Upper lobe of left lung (tissue), 6 donors: ENCODE data around the gene TTC28. TPM values are rescaled to one million over a fixed set of nuclear protein-coding genes. Genes with fewer than 3 reads are reported as not detected.
"Not testable (repeated sequence)": the region's sequence is repeated elsewhere in the genome, so short reads cannot be mapped to it uniquely, and the experiment has no call there.

Experiments used
- ATAC-seq, 2 donors: fragments of 200-7000 bp; cut with Tn5 transposase; one replicate each; pipeline ENCODE4 v1.9.1; 2022; ENCODE audit warnings: mild to moderate bottlenecking in 2 of 2, moderate library complexity in 2 of 2; ENCODE audit not compliant: low FRiP score in 2 of 2
- DNase-seq, 2 donors: peaks; one replicate each; pipeline ENCODE4 v3.0.0-alpha.2; 2019 to 2020
- H3K27ac ChIP-seq, 4 donors: fragments of 200-600 bp; sonication (generic); one replicate each; pipeline ENCODE4 v1.5.1; 2016 to 2019
- H3K27me3 ChIP-seq, 4 donors: fragments of 200-600 bp; sonication (generic); one replicate each; pipeline ENCODE4 v1.5.1; 2017 to 2019
- H3K36me3 ChIP-seq, 4 donors: fragments of 200-600 bp; sonication (generic); one replicate each; pipeline ENCODE4 v1.5.1; 2016 to 2019
- H3K4me1 ChIP-seq, 4 donors: fragments of 200-600 bp; sonication (generic); one replicate each; pipeline ENCODE4 v1.5.1; 2018 to 2019
- H3K4me3 ChIP-seq, 4 donors: fragments of 200-600 bp; sonication (generic); one replicate each; pipeline ENCODE4 v1.5.1; 2017 to 2019; ENCODE audit warnings: mild to moderate bottlenecking in 2 of 4, moderate library complexity in 1 of 4
- H3K9me3 ChIP-seq, 4 donors: fragments of 200-600 bp; sonication (generic); one replicate each; pipeline ENCODE4 v1.5.1; 2018 to 2019
- CTCF ChIP-seq, 6 experiments: fragments of 450-650 bp in 4 of 6; fragments of 200-600 bp in 2 of 6; sonication (generic) in 2 of 6; IDR thresholded peaks; one replicate each; pipeline ENCODE4 v1.5.1; 2016 to 2019; ENCODE audit warnings: antibody characterized with exemption in 6 of 6
- EP300 ChIP-seq, 4 donors: sonication (generic); formaldehyde crosslinking; IDR thresholded peaks; one replicate each; pipeline ENCODE4 v1.5.1; 2017; ENCODE audit warnings: antibody characterized with exemption in 4 of 4, control low read depth in 2 of 4
- POLR2A ChIP-seq, 4 donors: fragments of 450-650 bp; IDR thresholded peaks; one replicate each; pipeline ENCODE4 v1.5.1; 2016 to 2017; ENCODE audit warnings: antibody characterized with exemption in 4 of 4, mild to moderate bottlenecking in 2 of 4
- POLR2AphosphoS5 ChIP-seq, 2 donors: sonication (generic); formaldehyde crosslinking; IDR thresholded peaks; one replicate each; pipeline ENCODE4 v1.5.1; 2017; ENCODE audit warnings: antibody characterized with exemption in 2 of 2
- WGBS, 2 donors: methylation state at CpG; one replicate each; pipeline ENCODE4 v1.1.5; 2017 to 2018; 5-methylcytosine and 5-hydroxymethylcytosine counted together
- total RNA-seq, 6 donors: library from RNA; depleted of rRNA in 4 of 6; stranded (reverse); fragments of >200 nt in 4 of 6; gene quantifications; one replicate each; pipeline versions ENCODE4 v1.1.0 to v1.2.1, GENCODE V29; 2016 to 2021
- donor health status: DM: no; HTN: no; CAD: no; lungs with moderate emphysema.
- donor health status: DM: no; HTN: yes; CAD: no; lungs with severe emphysema.

Gene TTC28
- total RNA-seq, 6 donors from 2014 or later: 30.1 to 69.4 (median 41.4) TPM

DNA sequence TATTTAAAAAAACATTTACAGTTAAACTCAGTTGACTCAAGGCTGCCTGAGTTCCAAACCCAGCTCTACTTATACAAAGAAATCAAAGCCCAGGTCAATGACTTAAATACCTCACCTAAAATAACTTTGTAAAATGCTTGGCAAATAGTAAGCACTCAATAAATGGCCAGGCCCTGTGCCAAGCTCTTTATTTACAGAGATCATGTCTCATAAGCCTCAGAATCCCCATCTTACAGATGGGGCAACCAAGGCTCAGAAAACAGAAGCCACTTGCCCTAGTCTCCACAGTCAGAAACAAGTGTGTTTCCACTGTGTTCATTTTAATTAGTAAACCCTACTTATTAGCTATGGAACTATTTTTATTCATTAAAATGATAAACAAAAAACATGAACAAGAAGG lies 30.5 kb upstream of the TTC28 start:
- H3K27me3 ChIP-seq: no peaks in the 10 kb centered on the region
- no peak overlapping the region for H3K4me3 ChIP-seq
- DNase-seq: no peak
- H3K4me1 ChIP-seq: peaks cover 3 to 21% (median 12%) of the 10 kb centered on the region in 4 donors
- no peak for ATAC-seq
- no peaks in the 10 kb centered on the region for H3K36me3 ChIP-seq
- no peak for TF ChIP-seq EP300 (IDR thresholded peaks at IDR 0.05)
- TF ChIP-seq POLR2AphosphoS5 (IDR thresholded peaks at IDR 0.05): no peak
- no peak for TF ChIP-seq POLR2A (IDR thresholded peaks at IDR 0.05)
- no peak for TF ChIP-seq CTCF (IDR thresholded peaks at IDR 0.05)
- peak overlapping the region; percentile 8 to 44 (median 34) for H3K27ac ChIP-seq
- H3K9me3 ChIP-seq: no peaks in the 10 kb centered on the region

- Histone ChIP-seq H3K27me3 (no peaks in the 10 kb centered on the region), H3K4me1 (peaks cover 3 to 17% (median 12%) of the 10 kb centered on the region in 4 donors), H3K9me3 (no peaks in the 10 kb centered on the region), H3K36me3 (no peaks in the 10 kb centered on the region), H3K4me3 (no peak overlapping the region), H3K27ac (no peak overlapping the region)
- DNase-seq (no peak), ATAC-seq (no peak)
- TF ChIP-seq CTCF (IDR thresholded peaks at IDR 0.05) (no peak), EP300 (IDR thresholded peaks at IDR 0.05) (no peak), POLR2AphosphoS5 (IDR thresholded peaks at IDR 0.05) (no peak), POLR2A (IDR thresholded peaks at IDR 0.05) (no peak)
- 86 to 88% methylated on average over 6 of the region's 6 CpGs for WGBS, 2 donors
These were observed 27.2 kb upstream of the TTC28 start for GRCh38 chr22:28706845-28707244.

DNA sequence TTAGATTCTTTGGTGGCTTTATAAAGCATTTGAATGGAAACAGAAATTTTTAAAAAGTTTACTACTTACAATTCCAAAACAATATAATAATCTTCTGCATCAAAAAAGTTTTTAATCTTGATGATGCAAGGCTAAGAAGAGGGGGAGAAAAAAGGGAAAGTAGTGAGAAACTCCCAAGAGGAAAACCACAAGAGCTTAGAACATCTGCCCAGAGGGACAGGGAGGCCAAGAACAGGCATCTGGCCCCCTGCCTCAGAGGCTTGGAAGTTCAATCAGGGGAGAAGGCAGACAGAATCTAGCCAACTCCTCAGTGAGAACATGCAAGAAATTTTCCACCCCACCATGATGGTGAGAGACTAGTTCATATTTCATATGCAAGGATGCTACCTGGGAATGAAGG lies 23.8 kb upstream of the TTC28 start:
- DNase-seq (no peak), ATAC-seq (no peak)
- Histone ChIP-seq H3K27ac (no peak overlapping the region), H3K27me3 (no peaks in the 10 kb centered on the region), H3K9me3 (no peaks in the 10 kb centered on the region), H3K4me3 (no peak overlapping the region), H3K4me1 (no peaks in the 10 kb centered on the region), H3K36me3 (no peaks in the 10 kb centered on the region)
- TF ChIP-seq POLR2AphosphoS5 (IDR thresholded peaks at IDR 0.05): no peak
- no peak for TF ChIP-seq CTCF (IDR thresholded peaks at IDR 0.05)
- TF ChIP-seq POLR2A (IDR thresholded peaks at IDR 0.05): no peak
- TF ChIP-seq EP300 (IDR thresholded peaks at IDR 0.05): no peak

- WGBS, 2 donors: 91 to 100% methylated on average over 2 of the region's 2 CpGs
- DNase-seq (no peak), ATAC-seq (no peak)
- no peak for TF ChIP-seq CTCF (IDR thresholded peaks at IDR 0.05)
- no peak for TF ChIP-seq POLR2A (IDR thresholded peaks at IDR 0.05)
- TF ChIP-seq POLR2AphosphoS5 (IDR thresholded peaks at IDR 0.05): no peak
- TF ChIP-seq EP300 (IDR thresholded peaks at IDR 0.05): no peak
- Histone ChIP-seq H3K9me3 (no peaks in the 10 kb centered on the region), H3K4me3 (no peak overlapping the region), H3K4me1 (no peaks in the 10 kb centered on the region), H3K27ac (no peak overlapping the region), H3K36me3 (no peaks in the 10 kb centered on the region), H3K27me3 (no peaks in the 10 kb centered on the region)
These were observed 23.3 kb upstream of the TTC28 start for GRCh38 chr22:28702891-28703290.

DNA sequence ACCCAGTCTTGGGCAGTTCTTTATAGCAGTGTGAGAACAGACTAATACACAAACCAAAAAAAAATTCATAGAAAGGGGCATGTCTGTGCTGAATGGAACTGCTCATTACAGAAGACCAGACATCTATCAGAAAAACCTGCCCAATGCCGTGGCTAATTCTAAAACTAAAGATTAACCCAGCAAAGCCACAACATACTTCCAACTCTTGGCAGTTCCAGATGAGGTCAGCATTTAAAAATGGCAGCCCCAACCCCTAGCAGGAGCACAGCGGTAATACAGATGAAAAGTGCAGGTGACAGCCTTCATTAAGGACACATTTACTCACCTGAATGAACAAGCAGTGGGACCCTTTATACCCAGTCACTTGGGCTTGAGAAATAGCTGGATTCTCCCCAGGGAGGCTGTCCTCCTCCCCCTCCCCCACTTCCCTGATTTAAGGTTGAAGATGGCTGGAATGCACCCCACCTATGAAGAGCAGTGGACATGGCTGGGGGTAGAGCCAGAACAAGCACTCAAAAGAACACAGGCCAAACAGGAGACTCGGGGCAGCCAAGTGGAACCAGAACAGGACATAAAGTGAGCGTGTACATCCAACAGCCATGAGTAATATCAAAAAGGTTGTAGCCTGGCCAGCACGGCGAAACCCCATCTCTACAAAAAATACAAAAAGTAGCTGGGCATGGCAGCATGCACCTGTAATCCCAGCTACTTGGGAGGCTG lies 13.6 kb upstream of the TTC28 start:
- H3K36me3 ChIP-seq, H3K4me3 ChIP-seq, H3K27me3 ChIP-seq, H3K9me3 ChIP-seq, ATAC-seq, H3K4me1 ChIP-seq, DNase-seq, H3K27ac ChIP-seq: not testable (repeated sequence)
- WGBS, 2 donors: 77 to 85% methylated on average over 6 of the region's 6 CpGs

- H3K36me3 ChIP-seq, H3K4me1 ChIP-seq, H3K4me3 ChIP-seq, DNase-seq, H3K27ac ChIP-seq, H3K9me3 ChIP-seq, ATAC-seq, H3K27me3 ChIP-seq: not testable (repeated sequence)
- WGBS, 2 donors: 95 to 96% methylated on average over 2 of the region's 2 CpGs
These were observed 10.2 kb upstream of the TTC28 start for GRCh38 chr22:28689796-28690195.

GRCh38 chr22:28682966-28683365 lies 3.3 kb upstream of the TTC28 start:
- H3K4me1 ChIP-seq: peaks cover 0 to 22% (median 4%) of the 10 kb centered on the region in 4 donors
- ATAC-seq, H3K9me3 ChIP-seq, H3K36me3 ChIP-seq, H3K27me3 ChIP-seq, H3K27ac ChIP-seq, H3K4me3 ChIP-seq, DNase-seq: not testable (repeated sequence)
- 84 to 89% methylated on average over 4 of the region's 4 CpGs for WGBS, 2 donors
